KOPT-K1 (cell line): ENCODE measurements around the gene TBC1D22A.

Experiments
- H3K27ac ChIP-seq: fragments of 200-600 bp; sonication (generic); 2 replicates; pipeline ENCODE4 v1.5.1; 2016; ENCODE audit warnings: antibody characterized with exemption, mild to moderate bottlenecking, low read depth, low read length; ENCODE audit not compliant: poor library complexity, severe bottlenecking
- H3K36me3 ChIP-seq: fragments of 200-600 bp; sonication (generic); 2 replicates; pipeline ENCODE4 v1.5.1; 2017; ENCODE audit warnings: antibody characterized with exemption, mild to moderate bottlenecking, low read length, moderate library complexity; ENCODE audit not compliant: insufficient read depth
- H3K9me3 ChIP-seq: fragments of 200-600 bp; sonication (generic); 2 replicates; pipeline ENCODE4 v1.5.1; 2017; ENCODE audit warnings: antibody characterized with exemption, low read length, mild to moderate bottlenecking; ENCODE audit not compliant: insufficient read depth, poor library complexity, severe bottlenecking

Gene TBC1D22A

GRCh38 chr22:46860562-46860961 lies 98.1 kb downstream of the TBC1D22A start:
- no peak overlapping the region for H3K27ac ChIP-seq
- peaks cover 12% of the 10 kb centered on the region for H3K9me3 ChIP-seq
- peaks cover 4% of the 10 kb centered on the region; the same call in 1 of the 2 replicates for H3K36me3 ChIP-seq

- peaks cover 14% of the 10 kb centered on the region for H3K9me3 ChIP-seq
- peaks cover 4% of the 10 kb centered on the region; the same call in 1 of the 2 replicates for H3K36me3 ChIP-seq
- H3K27ac ChIP-seq, result no peak overlapping the region
Observed at GRCh38 chr22:46861468-46862367, 99.3 kb downstream of the TBC1D22A start.

DNA sequence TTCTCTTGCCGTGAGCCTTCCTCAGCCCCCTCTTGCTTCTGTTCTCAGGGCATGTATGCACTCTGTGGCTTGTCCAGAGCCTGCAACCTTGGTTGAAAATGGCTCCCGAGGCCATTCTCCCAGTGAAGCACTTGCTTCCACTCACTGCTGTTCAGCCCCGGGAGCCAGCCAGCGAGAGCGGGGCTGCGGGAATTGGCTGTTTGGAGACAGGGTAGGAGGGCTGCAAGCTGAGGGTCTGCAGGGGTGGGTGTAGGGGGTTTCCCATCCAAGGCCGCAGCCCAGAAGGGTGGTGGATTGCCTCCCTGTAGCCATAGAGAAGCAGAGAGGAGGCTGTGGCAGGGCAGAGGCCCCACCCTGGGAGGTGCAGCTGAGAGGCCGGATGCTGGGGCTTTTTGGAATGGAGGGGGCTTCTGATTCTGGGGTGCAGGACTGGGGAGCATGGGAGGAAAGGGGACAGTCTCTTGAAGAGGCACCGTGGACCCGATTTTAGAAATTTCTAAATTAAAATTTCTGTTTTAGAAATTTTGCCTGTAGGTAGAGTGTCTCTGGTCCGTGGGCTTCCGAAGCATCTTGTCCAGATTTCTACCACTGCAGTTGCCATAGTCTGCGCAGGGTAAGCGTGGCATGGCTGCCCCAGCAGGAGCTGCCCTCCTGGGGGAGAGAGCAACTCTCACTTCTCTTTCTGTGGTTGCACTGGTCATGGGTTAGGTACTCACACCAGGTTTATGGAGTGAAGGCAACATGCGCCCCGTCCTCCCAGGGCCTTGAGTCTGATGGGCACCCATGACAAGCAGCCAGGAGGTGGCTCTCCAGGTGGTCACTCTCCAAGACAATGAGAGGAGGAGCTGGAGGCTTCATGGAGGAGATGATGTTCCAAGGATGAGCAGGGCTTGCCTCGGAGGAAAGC lies 100.2 kb downstream of the TBC1D22A start:
- peaks cover 4% of the 10 kb centered on the region; the same call in 1 of the 2 replicates for H3K36me3 ChIP-seq
- H3K27ac ChIP-seq, result no peak overlapping the region
- H3K9me3 ChIP-seq, result peaks cover 14% of the 10 kb centered on the region

- peaks cover 4% of the 10 kb centered on the region; the same call in 1 of the 2 replicates for H3K36me3 ChIP-seq
- H3K27ac ChIP-seq, result no peak overlapping the region
- peaks cover 11% of the 10 kb centered on the region for H3K9me3 ChIP-seq
Observed at GRCh38 chr22:46863794-46864193, 101.3 kb downstream of the TBC1D22A start.

GRCh38 chr22:46864314-46865051 lies 102.0 kb downstream of the TBC1D22A start:
- Histone ChIP-seq H3K9me3 (peaks cover 17% of the 10 kb centered on the region), H3K27ac (no peak overlapping the region), H3K36me3 (peaks cover 4% of the 10 kb centered on the region; the same call in 1 of the 2 replicates)

GRCh38 chr22:46865052-46865434 lies 102.6 kb downstream of the TBC1D22A start:
- H3K27ac ChIP-seq, result no peak overlapping the region
- peaks cover 23% of the 10 kb centered on the region for H3K9me3 ChIP-seq
- peaks cover 4% of the 10 kb centered on the region; the same call in 1 of the 2 replicates for H3K36me3 ChIP-seq

- Histone ChIP-seq H3K9me3 (peaks cover 29% of the 10 kb centered on the region), H3K36me3 (peaks cover 8% of the 10 kb centered on the region; the same call in 1 of the 2 replicates), H3K27ac (no peak overlapping the region)
Observed at GRCh38 chr22:46865642-46866041, 103.2 kb downstream of the TBC1D22A start.

GRCh38 chr22:46866591-46866990 lies 104.1 kb downstream of the TBC1D22A start:
- Histone ChIP-seq H3K27ac (no peak overlapping the region), H3K9me3 (peaks cover 38% of the 10 kb centered on the region), H3K36me3 (peaks cover 15% of the 10 kb centered on the region; the same call in 1 of the 2 replicates)

DNA sequence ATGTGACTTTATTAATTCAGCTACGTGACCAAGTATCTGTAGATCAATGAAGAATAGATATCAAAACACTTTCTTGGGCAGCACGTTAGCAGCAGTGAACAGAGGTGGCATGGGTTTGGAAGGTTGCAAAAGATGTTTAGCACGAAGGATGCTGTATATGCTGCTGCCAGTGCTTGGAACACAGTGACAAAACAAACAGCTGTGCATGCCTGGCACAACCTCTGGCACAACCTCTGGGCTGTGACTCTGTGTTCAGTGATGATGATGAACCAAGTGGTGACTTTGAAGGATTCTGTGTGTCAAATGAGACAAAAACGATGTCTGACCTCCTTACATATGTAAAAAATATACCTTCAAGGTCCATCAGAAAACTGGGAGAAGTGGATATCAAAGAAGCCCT lies 104.7 kb downstream of the TBC1D22A start:
- H3K9me3 ChIP-seq, result peaks cover 44% of the 10 kb centered on the region
- H3K36me3 ChIP-seq, result peaks cover 15% of the 10 kb centered on the region; the same call in 1 of the 2 replicates
- no peak overlapping the region for H3K27ac ChIP-seq

DNA sequence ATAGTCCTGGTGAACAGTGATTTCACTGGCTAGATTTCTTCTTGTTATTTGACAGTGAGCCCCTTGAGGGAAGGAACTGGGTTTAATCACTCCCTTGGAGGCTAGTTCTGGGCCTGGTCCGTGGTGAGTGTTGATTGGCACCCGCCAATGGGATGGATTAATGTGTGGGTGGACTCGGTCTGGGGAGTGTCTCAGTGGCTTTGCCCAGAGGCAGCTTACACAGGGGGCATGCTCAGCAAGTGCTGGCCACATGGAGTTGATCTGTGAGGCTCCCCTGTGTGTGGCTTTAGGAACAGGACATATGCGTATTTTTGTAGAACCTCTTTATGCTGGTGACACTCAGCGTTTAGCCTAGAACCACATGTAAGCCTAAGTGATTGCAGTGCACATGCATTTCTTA lies 106.9 kb downstream of the TBC1D22A start:
- Histone ChIP-seq H3K27ac (no peak overlapping the region), H3K36me3 (peaks cover 13% of the 10 kb centered on the region; the same call in 1 of the 2 replicates)

DNA sequence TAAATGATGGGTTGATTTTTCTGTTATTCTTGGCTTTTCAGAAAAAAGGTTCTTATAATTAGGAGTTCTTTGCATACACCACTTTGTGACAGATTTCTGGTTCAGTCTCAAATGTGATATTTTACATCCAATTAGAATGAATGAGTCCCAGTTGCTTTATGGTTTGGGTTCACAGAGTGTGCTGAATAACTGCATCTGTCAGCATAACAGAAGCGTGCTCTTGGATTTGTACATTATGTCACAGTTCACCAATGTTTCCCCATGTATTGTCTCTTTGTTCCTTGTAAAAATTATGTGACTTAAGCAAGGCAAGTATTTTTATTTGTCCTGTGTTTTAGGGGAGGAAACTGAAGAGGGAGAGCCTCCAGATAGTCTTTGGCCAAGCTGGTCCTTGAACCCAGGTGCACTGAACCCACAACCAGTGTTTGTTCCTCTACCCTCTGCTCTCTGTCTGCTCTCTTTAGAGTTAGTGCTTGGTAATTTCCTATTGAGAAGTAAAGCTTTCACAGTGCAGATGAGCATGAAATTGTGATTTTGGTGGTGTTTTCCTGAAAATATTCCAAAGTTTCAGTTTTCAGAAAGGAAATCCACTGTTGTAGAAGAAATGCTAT lies 107.5 kb downstream of the TBC1D22A start:
- Histone ChIP-seq H3K27ac (no peak overlapping the region), H3K9me3 (peaks cover 55% of the 10 kb centered on the region), H3K36me3 (peaks cover 11% of the 10 kb centered on the region; the same call in 1 of the 2 replicates)

More for the DNA sequence above, 106.9 kb downstream of the TBC1D22A start:
- H3K9me3 ChIP-seq, result peaks cover 55% of the 10 kb centered on the region

GRCh38 chr22:46871826-46872225 lies 109.4 kb downstream of the TBC1D22A start:
- Histone ChIP-seq H3K27ac (no peak overlapping the region), H3K36me3 (peaks cover 11% of the 10 kb centered on the region; the same call in 1 of the 2 replicates), H3K9me3 (peaks cover 46% of the 10 kb centered on the region)

DNA sequence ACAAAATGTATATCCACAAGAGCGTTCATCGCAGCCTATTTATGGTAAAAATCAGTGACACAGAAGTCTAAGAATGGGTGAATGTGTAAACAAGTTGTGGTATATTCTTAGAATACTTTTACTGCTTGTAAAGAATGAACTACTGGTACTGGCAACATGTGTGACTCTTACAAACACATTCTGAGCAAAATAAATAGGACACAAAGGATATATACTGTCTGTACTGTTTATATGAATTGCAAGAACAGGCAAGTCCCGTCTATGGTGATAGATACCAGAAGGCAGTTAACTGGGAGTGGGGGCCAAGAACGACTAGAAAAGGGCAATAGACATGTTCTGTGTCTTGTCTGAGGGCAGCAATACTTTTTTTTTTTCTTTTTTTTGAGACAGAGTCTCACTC lies 112.6 kb downstream of the TBC1D22A start:
- no peak overlapping the region for H3K27ac ChIP-seq
- H3K9me3 ChIP-seq, result peaks cover 31% of the 10 kb centered on the region
- peaks cover 11% of the 10 kb centered on the region; the same call in 1 of the 2 replicates for H3K36me3 ChIP-seq

GRCh38 chr22:46876357-46876934 lies 114.0 kb downstream of the TBC1D22A start:
- no peak overlapping the region for H3K27ac ChIP-seq
- peaks cover 18% of the 10 kb centered on the region for H3K9me3 ChIP-seq
- no peaks in the 10 kb centered on the region; the same call in 1 of the 2 replicates for H3K36me3 ChIP-seq
